AG04450 (cell line): ENCODE measurements around the gene PCGF1. TPM values are rescaled to one million over a fixed set of nuclear protein-coding genes. Genes with fewer than 3 reads are reported as not detected.

Source experiments
- CTCF ChIA-PET: fragments of 300-600, 350-600 bp; formaldehyde crosslinking; extraction: SDS; loops from one replicate; lab custom pipeline; 2022; ENCODE audit warnings: antibody characterized with exemption, inconsistent platforms; lab: Charles Lee
- POLR2A ChIA-PET: fragments of 350-600 bp; formaldehyde crosslinking; extraction: SDS; loops from one replicate; lab custom pipeline; 2021; ENCODE audit warnings: antibody characterized with exemption, inconsistent platforms; lab: Yijun Ruan, JAX
- DNase-seq: peaks from one replicate; pipeline ENCODE4 v3.0.0-alpha.2; 2011; ENCODE audit warnings: low read depth, low spot score
- H3K27ac ChIP-seq: one replicate; pipeline ENCODE4 v1.5.1; 2012; ENCODE audit warnings: low read depth, low read length, control low read depth
- H3K27me3 ChIP-seq: one replicate; pipeline ENCODE4 v1.6.0; 2012; ENCODE audit warnings: low read length; ENCODE audit not compliant: control insufficient read depth, insufficient read depth
- H3K4me3 ChIP-seq: 2 replicates; pipeline ENCODE4 v1.5.1; 2011; ENCODE audit warnings: mild to moderate bottlenecking, low read depth, low read length, control low read depth
- H3K9me3 ChIP-seq: 2 replicates; pipeline ENCODE4 v1.5.1; 2012; ENCODE audit warnings: low read length; ENCODE audit not compliant: control insufficient read depth, insufficient read depth
- polyA plus RNA-seq: library from polyadenylated mRNA; depleted of rRNA; stranded (reverse); fragments of >200 nt; gene quantifications from 2 replicates; pipeline ENCODE4 v1.2.3, GENCODE V29; 2011
- TF ChIP-seq, protein P1 (sequence below): IDR thresholded peaks from 2 replicates; pipeline ENCODE4 v1.5.1; 2011; ENCODE audit warnings: low read depth, low read length, control low read depth, inconsistent platforms

PCGF1 gene
- polyA plus RNA-seq, 1 experiment, result 20.9 TPM

GRCh38 chr2:74499940-74500577, 7.4 kb downstream of the PCGF1 start:
- no peaks in the 10 kb centered on the region; the same call in 1 of the 2 replicates for H3K9me3 ChIP-seq
- no peak overlapping the region for H3K4me3 ChIP-seq
- H3K27me3 ChIP-seq, result peaks cover 40% of the 10 kb centered on the region
- ChIA-PET POLR2A (no interaction called here), CTCF (interaction anchor here (1.5 to 1.7 kb wide), 2 partner anchors 77 to 89 kb away, joined by 5 to 7 read pairs; no protein-coding TSS in a partner anchor)
- TF ChIP-seq, protein P1, sequence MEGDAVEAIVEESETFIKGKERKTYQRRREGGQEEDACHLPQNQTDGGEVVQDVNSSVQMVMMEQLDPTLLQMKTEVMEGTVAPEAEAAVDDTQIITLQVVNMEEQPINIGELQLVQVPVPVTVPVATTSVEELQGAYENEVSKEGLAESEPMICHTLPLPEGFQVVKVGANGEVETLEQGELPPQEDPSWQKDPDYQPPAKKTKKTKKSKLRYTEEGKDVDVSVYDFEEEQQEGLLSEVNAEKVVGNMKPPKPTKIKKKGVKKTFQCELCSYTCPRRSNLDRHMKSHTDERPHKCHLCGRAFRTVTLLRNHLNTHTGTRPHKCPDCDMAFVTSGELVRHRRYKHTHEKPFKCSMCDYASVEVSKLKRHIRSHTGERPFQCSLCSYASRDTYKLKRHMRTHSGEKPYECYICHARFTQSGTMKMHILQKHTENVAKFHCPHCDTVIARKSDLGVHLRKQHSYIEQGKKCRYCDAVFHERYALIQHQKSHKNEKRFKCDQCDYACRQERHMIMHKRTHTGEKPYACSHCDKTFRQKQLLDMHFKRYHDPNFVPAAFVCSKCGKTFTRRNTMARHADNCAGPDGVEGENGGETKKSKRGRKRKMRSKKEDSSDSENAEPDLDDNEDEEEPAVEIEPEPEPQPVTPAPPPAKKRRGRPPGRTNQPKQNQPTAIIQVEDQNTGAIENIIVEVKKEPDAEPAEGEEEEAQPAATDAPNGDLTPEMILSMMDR, result no peak
- no peak for DNase-seq
- no peak overlapping the region for H3K27ac ChIP-seq

GRCh38 chr2:74499267-74499939, 8.1 kb downstream of the PCGF1 start, which contains the start of gene LBX2:
TSS of gene LBX2 (minus strand) at chr2:74499603. CDS start at chr2:74499537, 66 bp downstream.
- CTCF ChIA-PET, result interaction anchor here (1.7 kb wide), 1 partner anchor 89 kb away, joined by 7 read pairs; no protein-coding TSS in a partner anchor
- TF ChIP-seq, protein P1, result no peak
- H3K4me3 ChIP-seq, result peak within 1 kb of the TSS; percentile 48
- H3K27ac ChIP-seq, result no peak within 1 kb of the TSS
- no peak for DNase-seq
- H3K9me3 ChIP-seq, result no peaks in the 10 kb centered on the region; the same call in 1 of the 2 replicates
- POLR2A ChIA-PET, result interaction anchor here (1.1 kb wide), 1 partner anchor 30 kb away, joined by 4 read pairs; the partner anchor contains the start of genes AUP1 and HTRA2
- H3K27me3 ChIP-seq, result peaks cover 40% of the 10 kb centered on the region

GRCh38 chr2:74498500-74499266, 8.8 kb downstream of the PCGF1 start:
- no peak for DNase-seq
- Histone ChIP-seq H3K4me3 (peak overlapping the region; percentile 48), H3K27ac (no peak overlapping the region), H3K27me3 (peaks cover 40% of the 10 kb centered on the region), H3K9me3 (no peaks in the 10 kb centered on the region; the same call in 1 of the 2 replicates)
- TF ChIP-seq, protein P1, result no peak
- CTCF ChIA-PET, result interaction anchor here (1.7 kb wide), 1 partner anchor 90 kb away, joined by 7 read pairs; no protein-coding TSS in a partner anchor
- POLR2A ChIA-PET, result interaction anchor here (1.1 kb wide), 1 partner anchor 31 kb away, joined by 4 read pairs; the partner anchor contains the start of genes AUP1 and HTRA2

- H3K4me3 ChIP-seq, result peak overlapping the region; percentile 45
Observed at GRCh38 chr2:74497777-74498499, 9.6 kb downstream of the PCGF1 start.

More at GRCh38 chr2:74497777-74498499, 9.6 kb downstream of the PCGF1 start:
- no peaks in the 10 kb centered on the region; the same call in 1 of the 2 replicates for H3K9me3 ChIP-seq
- H3K27me3 ChIP-seq, result peaks cover 40% of the 10 kb centered on the region
- no peak overlapping the region for H3K27ac ChIP-seq
- TF ChIP-seq, protein P1, result no peak
- ChIA-PET POLR2A (no interaction called here), CTCF (interaction anchor here (2.2 kb wide), 1 partner anchor 15 kb away, joined by 7 read pairs; the partner anchor contains the start of genes CCDC142 and TTC31)
- DNase-seq, result no peak
